SK-N-SH treated with all-trans-retinoic acid at 6 μM for 48 hours (cell line): ENCODE measurements around the gene CCDC57.

Experiments used
- ATAC-seq: fragments of 200-7000 bp; cut with Tn5 transposase; 3 replicates; pipeline ENCODE4 v1.9.1; 2020; ENCODE audit warnings: mild to moderate bottlenecking, moderate library complexity
- ARNTL ChIP-seq: fragments of 450-650 bp; formaldehyde crosslinking; IDR thresholded peaks from 2 replicates; pipeline ENCODE4 v1.5.0; 2020; ENCODE audit warnings: low read depth, mild to moderate bottlenecking, moderate library complexity, borderline replicate concordance
- BACH2 ChIP-seq: fragments of 250-450 bp; sonication (Bioruptor Pico); IDR thresholded peaks from 2 replicates; pipeline ENCODE4 v1.9.0; 2021; ENCODE audit warnings: mild to moderate bottlenecking, borderline replicate concordance
- CREB5 ChIP-seq: fragments of 250-450 bp; sonication (Bioruptor Pico); IDR thresholded peaks from 2 replicates; pipeline ENCODE4 v1.5.1; 2020; ENCODE audit warnings: low read depth, mild to moderate bottlenecking, moderate library complexity
- CSRNP3 ChIP-seq: fragments of 250-450 bp; sonication (Bioruptor Pico); IDR thresholded peaks from 2 replicates; pipeline ENCODE4 v1.5.1; 2021; ENCODE audit warnings: mild to moderate bottlenecking, moderate library complexity
- GLIS3 ChIP-seq: fragments of 250-450 bp; sonication (Bioruptor Pico); IDR thresholded peaks from 2 replicates; pipeline ENCODE4 v1.5.0; 2020; ENCODE audit warnings: mild to moderate bottlenecking, moderate library complexity
- ISL1 ChIP-seq: fragments of 250-450 bp; sonication (Bioruptor Pico); IDR thresholded peaks from 2 replicates; pipeline ENCODE4 v2.1.2; 2022; ENCODE audit warnings: mild to moderate bottlenecking, moderate library complexity
- OSR1 ChIP-seq: fragments of 250-450 bp; sonication (Bioruptor Pico); IDR thresholded peaks from 2 replicates; pipeline ENCODE4 v1.8.0; 2022; ENCODE audit warnings: moderate library complexity, mild to moderate bottlenecking, inconsistent platforms
- PATZ1 ChIP-seq: fragments of 250-450 bp; sonication (Bioruptor Pico); IDR thresholded peaks from 2 replicates; pipeline ENCODE4 v1.8.0; 2020; ENCODE audit warnings: mild to moderate bottlenecking, moderate library complexity, borderline replicate concordance
- POU6F1 ChIP-seq: fragments of 250-450 bp; sonication (Bioruptor Pico); IDR thresholded peaks from 2 replicates; pipeline ENCODE4 v1.8.0; 2021; ENCODE audit warnings: low read depth, mild to moderate bottlenecking, moderate library complexity, borderline replicate concordance
- PPARA ChIP-seq: fragments of 250-450 bp; sonication (Bioruptor Pico); IDR thresholded peaks from 2 replicates; pipeline ENCODE4 v1.5.0; 2020; ENCODE audit warnings: mild to moderate bottlenecking, borderline replicate concordance
- RARB ChIP-seq: fragments of 250-450 bp; sonication (Bioruptor Pico); IDR thresholded peaks from 2 replicates; pipeline ENCODE4 v1.8.0; 2021; ENCODE audit warnings: mild to moderate bottlenecking, moderate library complexity
- SNAI2 ChIP-seq: fragments of 250-450 bp; sonication (Bioruptor Pico); IDR thresholded peaks from 2 replicates; pipeline ENCODE4 v1.5.0; 2020; ENCODE audit warnings: mild to moderate bottlenecking, moderate library complexity
- TOX ChIP-seq: fragments of 250-450 bp; sonication (Bioruptor Pico); IDR thresholded peaks from 2 replicates; pipeline ENCODE4 v1.8.0; 2021; ENCODE audit warnings: mild to moderate bottlenecking, moderate library complexity, borderline replicate concordance
- TSHZ2 ChIP-seq: fragments of 250-450 bp; sonication (Bioruptor Pico); IDR thresholded peaks from 2 replicates; pipeline ENCODE4 v1.5.0; 2020; ENCODE audit warnings: mild to moderate bottlenecking, moderate library complexity
- ZC3H10 ChIP-seq: fragments of 250-450 bp; sonication (Bioruptor Pico); IDR thresholded peaks from 2 replicates; pipeline ENCODE4 v1.5.1; 2021; ENCODE audit warnings: mild to moderate bottlenecking, moderate library complexity
- ZFP3 ChIP-seq: fragments of 250-450 bp; sonication (Bioruptor Pico); IDR thresholded peaks from 2 replicates; pipeline ENCODE4 v1.5.0; 2020; ENCODE audit warnings: mild to moderate bottlenecking, moderate library complexity
- ZNF565 ChIP-seq: fragments of 450-650 bp; formaldehyde crosslinking; conservative IDR thresholded peaks from 2 replicates; pipeline ENCODE4 v1.5.0; 2020; ENCODE audit warnings: low read depth, mild to moderate bottlenecking, moderate library complexity
- ZNF70 ChIP-seq: fragments of 450-650 bp; formaldehyde crosslinking; IDR thresholded peaks from 2 replicates; pipeline ENCODE4 v1.5.0; 2020; ENCODE audit warnings: mild to moderate bottlenecking, moderate library complexity
- ZNF8 ChIP-seq: fragments of 450-650 bp; formaldehyde crosslinking; IDR thresholded peaks from 2 replicates; pipeline ENCODE4 v1.5.0; 2020; ENCODE audit warnings: mild to moderate bottlenecking, moderate library complexity

Gene CCDC57

GRCh38 chr17:82153295-82153691 is 59.3 kb downstream of the CCDC57 start:
- ATAC-seq: no peak
- no peak for TF ChIP-seq TOX (CRISPR knock-in tag)
- TF ChIP-seq OSR1 (CRISPR knock-in tag): no peak
- TF ChIP-seq SNAI2 (CRISPR knock-in tag): no peak
- no peak for TF ChIP-seq PATZ1 (CRISPR knock-in tag)
- TF ChIP-seq GLIS3 (CRISPR knock-in tag): no peak
- TF ChIP-seq CSRNP3 (CRISPR knock-in tag): no peak
- no peak for TF ChIP-seq TSHZ2 (CRISPR knock-in tag)
- TF ChIP-seq ZC3H10 (CRISPR knock-in tag): no peak
- no peak for TF ChIP-seq ZNF70
- no peak for TF ChIP-seq PPARA
- no peak for TF ChIP-seq RARB (CRISPR knock-in tag)
- no peak for TF ChIP-seq ARNTL (CRISPR knock-in tag)
- TF ChIP-seq ISL1 (CRISPR knock-in tag): no peak
- TF ChIP-seq POU6F1 (CRISPR knock-in tag): no peak
- TF ChIP-seq ZFP3 (CRISPR knock-in tag): no peak

- TF ChIP-seq BACH2 (CRISPR knock-in tag): no peak
- TF ChIP-seq ZNF565 (CRISPR knock-in tag): no peak
- no peak for TF ChIP-seq CSRNP3 (CRISPR knock-in tag)
- no peak for TF ChIP-seq ARNTL (CRISPR knock-in tag)
- no peak for TF ChIP-seq ZNF8 (CRISPR knock-in tag)
- TF ChIP-seq POU6F1 (CRISPR knock-in tag): no peak
- TF ChIP-seq CREB5: no peak
Observed at GRCh38 chr17:82152556-82153294, 59.9 kb downstream of the CCDC57 start.

More at GRCh38 chr17:82152556-82153294, 59.9 kb downstream of the CCDC57 start:
- ATAC-seq: no peak
